Measurements from ENCODE around the gene CDK16.

CDK16 gene

DNA sequence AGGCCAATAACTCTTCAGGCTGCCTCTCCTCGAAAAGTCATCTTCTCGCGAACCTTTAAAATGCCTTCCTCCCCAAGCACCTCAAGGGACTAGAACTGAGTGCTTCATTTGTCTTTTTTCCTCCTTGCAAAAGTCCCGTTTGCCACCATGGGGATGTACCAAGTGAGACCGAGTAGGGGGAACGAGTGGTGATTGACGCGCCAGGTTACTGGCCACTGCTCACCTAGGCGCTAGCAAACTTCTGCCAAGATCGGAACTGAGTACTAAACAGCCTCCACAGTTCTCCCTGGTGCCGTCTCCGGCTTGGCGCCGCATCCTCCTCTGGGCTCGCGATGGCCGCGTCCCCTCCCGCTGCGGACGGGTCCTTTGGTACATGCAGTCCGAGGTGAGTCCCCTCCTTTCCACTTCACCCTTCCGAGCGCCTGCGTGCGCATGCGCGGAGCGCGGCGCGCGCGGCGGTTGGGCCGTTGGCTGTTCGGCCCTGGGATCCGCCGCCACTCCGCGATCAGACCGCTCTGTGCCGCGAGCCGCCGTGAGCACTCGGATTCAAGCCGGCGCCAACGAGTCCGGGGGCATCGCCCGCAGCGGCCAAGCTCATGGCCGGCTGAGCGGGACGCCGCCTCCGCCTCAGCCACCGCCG, at the start of gene CDK16:
CDK16 (plus strand) TSS at position 402 of the 640 bp plus-strand sequence. CDS start 4,877 bp downstream, outside the sequence.
- peak; percentile 73 to 99 (median 98) for DNase-seq

DNA sequence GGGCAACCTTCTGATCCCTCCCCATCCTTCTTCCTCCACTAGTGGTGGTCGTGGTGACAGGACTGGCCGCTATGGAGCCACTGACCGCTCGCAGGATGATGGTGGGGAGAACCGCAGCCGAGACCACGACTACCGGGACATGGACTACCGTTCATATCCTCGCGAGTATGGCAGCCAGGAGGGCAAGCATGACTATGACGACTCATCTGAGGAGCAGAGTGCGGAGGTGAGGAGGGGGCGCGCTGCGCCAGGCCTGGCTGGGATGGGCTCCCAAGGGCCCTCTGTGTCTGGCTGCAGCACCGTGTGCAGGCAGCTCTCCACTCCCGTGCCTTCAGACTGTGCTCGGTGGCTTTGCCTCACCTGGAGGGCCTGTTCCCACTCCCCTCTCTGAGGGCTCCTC, 49.2 kb upstream of the CDK16 start:
- no peak for DNase-seq

DNA sequence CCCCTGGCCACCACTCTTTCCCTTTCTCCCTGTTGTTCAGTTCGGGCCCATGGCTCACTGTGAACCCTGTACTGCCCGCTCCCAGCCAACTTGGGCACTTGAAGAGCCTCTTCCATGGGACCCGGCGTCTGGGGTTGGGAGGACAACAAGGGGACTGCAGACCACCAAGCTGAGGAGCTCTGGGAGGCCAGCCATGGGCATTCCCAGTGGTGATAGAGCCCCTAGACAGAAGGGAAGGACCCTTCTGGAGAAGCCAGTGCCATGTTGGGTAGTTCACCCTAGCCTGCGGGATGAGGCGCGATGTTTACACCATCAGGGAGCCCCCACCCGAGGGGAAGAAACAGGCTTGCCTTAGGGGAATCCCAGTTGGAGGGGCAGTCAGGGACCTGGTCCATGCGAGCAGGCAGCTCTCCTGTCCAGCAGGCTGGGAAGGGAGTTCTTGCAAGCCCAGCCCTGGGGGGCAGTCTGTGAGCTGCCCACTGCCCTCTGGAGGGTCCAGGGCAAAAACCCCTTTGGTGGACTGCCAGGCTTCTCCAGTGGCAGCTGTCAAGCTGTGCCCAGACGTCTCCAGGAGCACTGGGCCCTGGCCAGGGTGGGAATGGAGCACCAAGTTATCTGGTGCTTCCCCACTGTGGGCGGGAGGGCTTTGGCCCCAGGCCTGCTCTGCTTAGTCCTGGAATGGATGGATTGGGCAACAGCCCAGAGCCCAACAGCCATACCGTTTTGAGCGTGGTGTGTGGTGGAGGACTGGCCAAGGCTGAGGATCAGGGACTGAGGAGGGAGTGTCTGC, 48.6 kb upstream of the CDK16 start:
- no peak for DNase-seq

DNA sequence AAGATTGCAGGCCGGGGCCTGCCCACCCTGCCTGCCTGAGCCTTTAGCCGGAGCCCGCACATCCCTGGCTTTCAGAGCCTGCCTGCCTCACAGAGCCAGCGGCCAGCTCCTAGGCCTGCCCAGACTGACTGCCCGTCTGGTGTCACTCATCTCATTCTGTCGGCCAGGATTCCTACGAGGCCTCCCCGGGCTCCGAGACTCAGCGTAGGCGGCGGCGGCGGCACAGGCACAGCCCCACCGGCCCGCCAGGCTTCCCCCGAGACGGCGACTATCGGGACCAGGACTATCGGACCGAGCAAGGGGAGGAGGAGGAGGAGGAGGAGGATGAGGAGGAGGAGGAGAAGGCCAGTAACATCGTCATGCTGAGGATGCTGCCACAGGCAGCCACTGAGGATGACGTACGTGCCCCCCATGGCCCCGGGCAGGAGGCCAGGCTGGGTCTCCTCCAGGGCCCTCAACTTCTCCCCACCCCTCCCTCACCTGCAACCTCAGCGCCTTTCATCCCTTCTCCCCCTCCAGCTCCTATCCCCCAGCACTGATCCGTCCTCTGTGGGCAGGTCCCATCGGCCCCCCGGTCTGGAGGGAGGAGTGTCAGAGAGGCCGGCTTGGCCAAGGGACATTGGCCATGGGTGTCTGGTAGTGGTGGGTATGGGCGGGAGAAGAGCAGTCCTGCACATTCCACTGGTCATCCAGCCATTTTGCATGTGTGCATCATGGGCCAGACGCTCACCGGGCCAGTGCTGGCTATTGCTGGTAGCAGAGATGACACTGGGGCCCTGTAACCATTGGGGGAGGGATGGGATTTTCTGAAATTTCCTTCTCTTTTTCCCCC, 47.4 kb upstream of the CDK16 start:
- DNase-seq: no peak

DNA sequence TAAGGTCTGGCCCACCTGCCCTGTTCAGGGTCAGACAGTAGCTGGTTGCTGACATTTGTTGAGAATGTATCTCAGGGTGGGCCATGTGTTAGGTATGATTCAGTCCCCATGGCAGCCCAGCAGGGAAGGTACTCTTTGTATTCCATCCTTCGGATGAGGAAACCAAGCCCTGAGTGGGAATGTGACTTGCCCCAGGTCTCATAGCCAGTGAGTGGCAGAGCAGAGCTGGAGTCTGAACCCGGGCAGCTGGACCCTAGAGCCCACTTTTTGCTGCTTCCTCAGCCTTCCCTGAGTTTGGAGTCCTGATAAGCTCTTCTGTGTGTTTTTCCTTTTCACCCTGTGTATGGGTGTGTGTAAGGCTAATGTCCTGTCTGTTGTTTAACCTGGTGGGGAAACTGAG, 46.5 kb upstream of the CDK16 start:
- DNase-seq: no peak

DNA sequence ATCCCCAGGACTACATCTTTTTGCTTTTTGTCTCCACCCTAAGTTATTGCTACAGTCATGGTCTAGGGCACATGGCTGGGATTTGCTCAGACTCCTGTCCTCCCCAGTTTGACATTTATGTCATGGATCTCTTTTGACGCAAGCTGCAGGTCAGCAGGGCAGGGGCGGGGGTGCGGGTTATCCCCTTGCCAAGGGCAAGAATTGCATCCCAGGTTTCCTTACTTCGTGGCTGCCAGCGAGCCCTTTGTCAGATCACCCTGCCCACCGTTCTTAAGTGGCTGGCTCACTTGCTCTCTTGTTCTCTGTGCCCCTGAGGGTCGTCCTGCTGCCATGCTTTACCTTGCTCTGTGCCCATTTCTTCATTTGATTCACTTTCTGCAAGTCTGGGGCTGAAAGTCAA, 45.9 kb upstream of the CDK16 start:
- no peak for DNase-seq

DNA sequence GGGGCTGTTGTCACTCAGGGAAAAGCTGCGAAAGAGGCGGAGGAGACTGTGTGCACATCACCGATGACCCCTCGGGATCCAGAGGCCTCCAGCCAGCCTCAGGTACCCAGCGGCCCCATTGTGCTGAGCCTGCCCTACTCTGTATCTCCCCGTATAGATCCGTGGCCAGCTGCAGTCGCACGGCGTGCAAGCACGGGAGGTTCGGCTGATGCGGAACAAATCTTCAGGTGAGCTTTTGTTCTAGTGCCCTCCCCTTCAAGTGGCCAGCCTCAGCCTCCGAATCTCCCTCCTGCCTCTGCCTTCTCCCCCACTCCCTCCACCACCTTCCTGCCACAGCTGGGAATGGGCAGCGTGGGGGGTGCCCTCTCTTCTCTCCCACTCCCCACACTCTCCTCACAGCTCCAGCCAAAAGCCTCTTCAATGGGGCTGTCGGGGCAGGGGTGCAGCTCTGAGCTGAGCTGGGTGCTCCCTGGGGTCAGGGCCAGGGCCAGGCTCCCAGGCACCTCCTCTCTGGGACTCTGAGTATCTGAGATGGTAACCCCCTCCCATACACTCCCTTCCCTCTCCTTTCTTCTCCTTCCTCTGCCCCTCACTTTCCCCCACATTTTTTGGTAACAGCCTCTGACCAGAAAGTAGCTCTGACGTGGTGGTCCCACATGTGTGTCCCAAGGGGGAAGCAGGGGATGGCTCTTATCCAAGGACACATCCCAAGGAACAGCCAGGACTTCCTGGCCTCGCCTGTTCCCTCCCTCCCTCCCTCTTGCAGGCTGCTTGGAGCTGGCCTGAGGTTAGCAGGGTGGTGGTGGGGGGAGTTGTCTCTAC, 45.3 kb upstream of the CDK16 start:
- DNase-seq: no peak

DNA sequence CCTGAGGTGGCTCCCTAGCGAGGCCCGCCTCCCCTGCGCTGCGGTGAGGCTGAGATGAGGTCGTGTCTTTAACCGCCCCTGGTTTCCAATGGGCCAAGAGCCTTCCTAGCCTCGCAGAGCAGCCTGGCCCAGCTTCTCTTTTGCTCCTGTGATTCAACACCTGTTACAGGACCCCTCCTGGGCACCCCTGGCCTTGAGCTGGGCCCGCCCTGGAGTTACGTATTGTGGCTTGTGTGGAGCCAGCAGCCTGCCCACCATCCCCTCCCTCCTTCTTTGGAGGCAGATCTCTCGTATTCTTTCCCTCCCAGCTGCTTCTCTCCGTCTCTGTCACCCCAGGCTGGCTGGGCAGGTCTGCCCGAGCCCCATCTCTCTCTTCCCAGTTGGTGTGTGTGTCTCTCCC, 44.1 kb upstream of the CDK16 start:
- DNase-seq: no peak

DNA sequence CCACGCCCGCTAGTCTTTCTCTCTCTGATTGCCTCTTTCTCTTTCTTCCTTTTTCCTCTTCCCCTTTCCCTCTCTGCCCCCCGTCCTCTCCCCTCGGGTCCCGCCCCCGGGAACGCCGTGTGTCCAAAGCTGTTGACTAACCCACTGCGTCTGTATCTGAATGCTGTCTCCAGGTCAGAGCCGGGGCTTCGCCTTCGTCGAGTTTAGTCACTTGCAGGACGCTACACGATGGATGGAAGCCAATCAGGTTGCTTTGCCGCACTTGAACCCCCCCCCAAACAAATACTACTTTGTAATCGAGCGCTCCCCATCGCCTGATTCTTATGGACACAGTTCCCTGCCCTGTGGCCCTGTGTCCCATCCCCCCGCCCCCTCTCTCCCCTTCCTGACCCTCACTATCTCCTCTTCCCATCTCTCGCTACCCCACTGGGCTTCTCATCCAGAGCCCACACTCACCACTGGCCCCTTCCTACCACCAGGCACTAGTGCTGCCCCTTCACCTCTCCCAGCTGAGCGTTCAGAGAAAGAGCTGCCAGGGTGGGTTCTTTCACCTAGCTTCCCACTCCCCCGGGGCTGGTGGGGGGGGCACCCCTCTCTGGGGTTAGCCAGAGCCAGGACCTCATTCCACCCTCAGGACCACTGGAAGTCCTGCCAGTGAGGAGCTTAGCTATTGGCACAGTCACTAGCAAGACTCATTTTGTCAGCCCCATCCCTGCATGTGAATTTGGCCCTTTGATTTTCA, 43.5 kb upstream of the CDK16 start:
- DNase-seq: no peak

DNA sequence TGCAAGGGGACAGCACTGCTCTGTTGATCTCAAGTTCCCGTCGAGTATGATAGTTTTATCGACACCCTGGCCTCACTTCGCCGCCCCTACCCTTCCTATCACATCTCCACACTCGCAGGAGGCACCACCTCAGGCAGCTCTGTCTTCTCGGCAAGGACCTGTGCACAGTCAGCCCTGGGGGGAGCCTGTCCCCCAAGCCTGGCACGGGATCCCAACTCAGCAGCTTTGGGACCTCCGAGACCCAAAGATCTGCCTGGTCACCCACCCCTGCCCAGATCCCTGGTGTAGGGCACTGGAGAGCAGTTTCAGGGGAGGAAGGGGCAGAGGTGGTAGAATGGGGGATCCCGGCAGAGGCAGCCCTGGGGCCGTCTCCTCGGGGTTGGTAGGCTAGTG, 42.9 kb upstream of the CDK16 start:
- DNase-seq: no peak

DNA sequence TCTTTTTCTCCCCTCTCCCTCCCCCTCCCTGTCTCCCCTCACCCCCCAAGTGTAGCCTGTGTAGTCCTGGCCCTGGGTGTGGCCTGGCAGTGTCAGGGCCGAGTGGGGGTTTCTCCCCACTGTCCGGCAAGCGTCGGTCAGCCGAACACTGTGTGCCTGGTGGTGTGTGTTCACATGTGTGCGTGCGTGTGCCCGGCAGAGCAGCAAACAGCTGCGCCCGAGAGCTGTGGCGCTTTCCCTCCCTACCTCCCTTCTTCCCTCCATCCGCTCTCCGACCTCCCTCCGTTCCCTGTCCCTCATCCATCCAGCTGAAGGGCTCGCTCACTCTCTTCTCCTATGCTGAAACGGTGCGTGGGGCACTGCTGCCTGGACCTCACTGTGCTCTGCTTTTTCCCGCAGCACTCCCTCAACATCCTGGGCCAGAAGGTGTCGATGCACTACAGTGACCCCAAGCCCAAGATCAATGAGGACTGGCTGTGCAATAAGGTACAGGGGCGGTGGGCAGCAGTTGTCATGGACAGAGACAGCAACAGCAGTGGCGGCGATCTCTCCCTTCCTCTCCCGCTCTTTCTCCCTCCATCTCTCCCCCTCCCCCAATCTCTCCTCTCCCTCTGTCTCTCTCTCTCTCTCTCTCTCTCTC, 42.3 kb upstream of the CDK16 start:
- DNase-seq: no peak

DNA sequence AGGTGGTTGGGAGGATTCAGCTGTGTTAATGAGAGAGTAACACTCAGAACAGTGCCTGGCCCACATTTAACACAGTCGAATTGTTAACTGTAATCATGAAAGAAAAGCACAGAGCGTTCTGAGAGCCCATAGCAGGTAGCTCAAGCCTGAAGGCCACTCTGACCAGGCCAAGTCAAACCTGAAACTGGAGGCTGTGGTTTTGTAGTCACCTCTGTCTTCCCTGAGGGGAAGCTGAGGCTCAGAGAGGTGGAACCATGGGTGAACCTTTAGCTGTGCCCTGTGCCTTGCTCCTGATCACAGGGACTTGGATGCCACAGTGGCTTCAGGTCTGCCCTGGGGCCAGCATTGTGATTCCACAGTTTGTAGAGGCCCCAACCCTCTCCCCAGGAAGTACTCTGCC, 41.4 kb upstream of the CDK16 start:
- DNase-seq: no peak

DNA sequence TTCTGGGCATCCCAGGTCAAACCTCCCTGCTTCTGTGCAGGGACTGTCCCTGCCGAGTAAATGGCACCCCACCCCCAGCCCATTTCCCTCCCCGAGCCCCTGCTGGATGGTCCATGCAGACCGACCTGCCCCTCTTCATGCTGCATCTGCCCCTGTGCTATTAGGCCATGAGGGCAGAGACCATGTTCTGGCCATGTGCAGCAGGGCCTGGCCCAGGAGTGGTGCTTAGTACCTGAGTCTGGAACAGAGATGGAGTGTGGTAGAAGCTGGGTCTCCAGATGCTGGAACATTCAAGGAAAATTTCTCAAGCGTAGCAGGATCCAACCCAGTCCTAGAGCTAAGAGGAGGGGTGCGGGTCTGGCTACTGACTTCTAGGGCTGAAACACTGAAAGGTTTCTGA, 40.1 kb upstream of the CDK16 start:
- no peak for DNase-seq

DNA sequence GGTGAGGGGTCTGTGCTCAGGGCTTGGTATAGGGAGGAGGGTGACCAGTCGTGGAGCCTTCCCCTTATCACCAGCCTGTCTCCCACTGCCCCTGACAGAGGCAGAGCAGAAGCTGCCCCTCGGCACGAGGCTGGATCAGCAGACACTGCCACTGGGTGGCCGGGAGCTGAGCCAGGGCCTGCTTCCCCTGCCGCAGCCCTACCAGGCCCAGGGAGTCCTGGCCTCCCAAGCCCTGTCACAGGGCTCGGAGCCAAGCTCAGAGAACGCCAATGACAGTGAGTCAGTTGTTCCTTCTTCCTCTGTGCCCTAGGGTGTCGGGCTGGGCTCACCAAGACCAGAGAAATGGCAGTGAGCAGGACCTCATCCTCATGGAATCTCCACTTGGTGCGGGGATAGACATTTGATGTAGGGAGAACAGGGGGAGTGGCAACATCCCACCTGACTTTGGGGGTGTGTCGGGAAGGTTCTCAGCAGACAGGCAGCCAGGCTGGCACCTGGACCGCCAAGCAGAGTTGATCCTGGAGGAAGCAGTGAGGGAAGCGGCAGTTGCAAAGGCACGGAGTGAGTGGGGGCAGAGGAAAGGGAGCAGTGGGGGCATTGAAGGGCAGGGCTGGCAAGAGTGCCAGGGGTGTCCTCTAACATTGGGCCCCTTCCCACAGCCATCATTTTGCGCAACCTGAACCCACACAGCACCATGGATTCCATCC, 39.1 kb upstream of the CDK16 start:
- DNase-seq: no peak

DNA sequence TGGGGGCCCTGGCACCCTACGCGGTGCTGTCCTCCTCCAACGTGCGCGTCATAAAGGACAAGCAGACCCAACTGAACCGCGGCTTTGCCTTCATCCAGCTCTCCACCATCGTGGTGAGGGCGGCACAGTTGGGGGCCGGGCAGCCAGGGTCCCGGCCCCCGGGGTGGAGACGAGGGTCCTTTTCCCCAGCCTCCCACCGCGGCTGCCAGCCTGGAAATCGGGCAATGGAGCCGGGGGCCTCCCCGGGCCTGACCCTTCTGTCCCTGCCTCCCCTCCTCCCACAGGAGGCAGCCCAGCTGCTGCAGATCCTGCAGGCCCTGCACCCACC, 38.6 kb upstream of the CDK16 start:
- DNase-seq: no peak

DNA sequence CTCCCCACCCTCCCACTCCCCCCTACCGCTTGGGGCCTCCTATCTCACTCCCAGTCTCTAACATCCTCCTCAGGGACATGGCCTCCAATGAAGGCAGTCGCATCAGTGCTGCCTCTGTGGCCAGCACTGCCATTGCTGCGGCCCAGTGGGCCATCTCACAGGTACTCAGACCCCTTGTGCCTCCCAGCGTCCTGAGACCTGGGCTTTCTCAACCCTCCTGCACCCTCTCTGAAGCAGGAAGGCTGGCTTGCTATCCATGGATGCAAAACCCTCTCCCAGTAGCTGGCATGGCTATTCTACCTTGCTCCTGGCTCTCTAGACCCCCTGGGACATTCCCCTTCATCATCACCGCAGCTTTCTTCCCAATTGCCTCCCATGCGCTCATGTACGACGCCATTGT, 38.1 kb upstream of the CDK16 start:
- DNase-seq: no peak

DNA sequence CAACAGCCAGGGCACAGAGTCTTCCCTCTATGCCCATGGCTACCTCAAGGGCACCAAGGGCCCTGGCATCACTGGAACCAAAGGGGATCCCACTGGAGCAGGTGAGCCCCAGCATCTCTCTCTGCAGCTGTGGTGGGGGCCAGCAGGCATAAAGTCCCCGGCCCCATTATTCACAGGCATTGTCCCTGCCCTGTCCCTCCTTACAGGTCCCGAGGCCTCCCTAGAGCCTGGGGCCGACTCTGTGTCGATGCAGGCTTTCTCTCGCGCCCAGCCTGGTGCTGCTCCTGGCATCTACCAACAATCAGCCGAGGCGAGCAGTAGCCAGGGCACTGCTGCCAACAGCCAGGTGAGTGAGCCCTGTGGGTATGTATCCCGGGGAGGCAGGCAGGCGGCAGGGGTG, 37.2 kb upstream of the CDK16 start:
- no peak for DNase-seq

DNA sequence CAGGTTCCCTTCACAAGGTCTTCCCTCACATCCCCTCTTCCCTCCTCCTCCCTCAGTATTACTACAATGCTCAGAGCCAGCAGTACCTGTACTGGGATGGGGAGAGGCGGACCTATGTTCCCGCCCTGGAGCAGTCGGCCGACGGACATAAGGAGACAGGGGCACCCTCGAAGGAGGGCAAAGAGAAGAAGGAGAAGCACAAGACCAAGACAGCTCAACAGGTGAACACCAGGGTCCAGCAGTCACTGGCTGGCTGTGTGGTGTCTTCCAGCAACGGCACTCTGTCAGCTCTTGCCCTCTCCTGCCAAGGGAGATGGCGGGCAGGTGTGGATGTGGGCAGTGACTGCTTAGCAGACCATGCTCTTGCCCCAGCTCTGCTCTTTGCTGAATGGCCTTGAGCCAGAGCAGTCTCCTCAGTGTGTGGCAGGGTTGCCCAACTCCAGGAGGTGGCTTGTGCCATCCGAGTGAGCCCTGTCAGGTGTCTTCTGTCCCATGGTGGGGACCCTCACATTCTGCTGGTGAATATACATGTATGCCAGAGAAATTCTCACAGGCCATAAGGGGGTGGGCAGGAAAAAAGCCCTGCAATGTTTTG, 36.3 kb upstream of the CDK16 start:
- DNase-seq: no peak

DNA sequence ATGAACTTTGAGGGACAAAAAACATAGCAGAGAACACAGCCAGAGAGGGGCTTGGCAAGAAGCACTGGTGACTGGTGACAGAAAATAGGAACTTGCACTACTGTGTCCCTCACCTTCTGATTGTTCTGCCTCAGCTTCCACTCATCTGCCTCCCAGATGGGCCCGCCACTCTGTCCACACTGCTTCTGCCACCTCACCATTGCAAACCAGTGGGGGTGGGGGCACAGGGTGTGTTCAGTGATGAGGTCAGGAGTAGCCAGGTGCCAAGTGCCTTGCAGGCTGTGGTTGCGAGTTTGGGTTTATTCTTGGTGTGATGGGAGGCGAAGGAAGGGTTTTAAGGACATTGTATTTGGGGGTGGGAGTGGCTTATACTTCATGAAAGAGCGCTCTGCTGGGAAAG, 34.0 kb upstream of the CDK16 start:
- no peak for DNase-seq

DNA sequence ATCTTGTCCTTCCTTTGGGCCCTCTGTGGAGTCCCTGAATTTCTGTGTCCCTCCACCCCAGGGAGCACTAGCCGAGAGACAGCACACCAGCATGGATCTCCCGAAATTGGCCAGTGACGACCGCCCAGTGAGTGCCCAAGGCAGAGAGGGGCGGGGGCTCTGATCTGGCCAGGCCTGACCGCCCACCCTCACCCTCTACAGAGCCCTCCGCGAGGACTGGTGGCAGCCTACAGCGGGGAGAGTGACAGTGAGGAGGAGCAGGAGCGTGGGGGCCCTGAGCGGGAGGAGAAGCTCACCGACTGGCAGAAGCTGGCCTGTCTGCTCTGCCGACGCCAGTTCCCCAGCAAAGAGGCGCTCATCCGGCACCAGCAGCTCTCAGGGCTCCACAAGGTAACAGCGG, 33.2 kb upstream of the CDK16 start:
- no peak for DNase-seq
